ENCODE results near the gene CAMK1D. TPM values are rescaled to one million over a fixed set of nuclear protein-coding genes. Genes with fewer than 3 reads are reported as not detected.
"Not testable (repeated sequence)": the region's sequence is repeated elsewhere in the genome, so short reads cannot be mapped to it uniquely, and the experiment has no call there.

The CAMK1D gene
- total RNA-seq, 4 donors from 2014 or later, result 5.6 to 23.9 (median 7.4) TPM

DNA sequence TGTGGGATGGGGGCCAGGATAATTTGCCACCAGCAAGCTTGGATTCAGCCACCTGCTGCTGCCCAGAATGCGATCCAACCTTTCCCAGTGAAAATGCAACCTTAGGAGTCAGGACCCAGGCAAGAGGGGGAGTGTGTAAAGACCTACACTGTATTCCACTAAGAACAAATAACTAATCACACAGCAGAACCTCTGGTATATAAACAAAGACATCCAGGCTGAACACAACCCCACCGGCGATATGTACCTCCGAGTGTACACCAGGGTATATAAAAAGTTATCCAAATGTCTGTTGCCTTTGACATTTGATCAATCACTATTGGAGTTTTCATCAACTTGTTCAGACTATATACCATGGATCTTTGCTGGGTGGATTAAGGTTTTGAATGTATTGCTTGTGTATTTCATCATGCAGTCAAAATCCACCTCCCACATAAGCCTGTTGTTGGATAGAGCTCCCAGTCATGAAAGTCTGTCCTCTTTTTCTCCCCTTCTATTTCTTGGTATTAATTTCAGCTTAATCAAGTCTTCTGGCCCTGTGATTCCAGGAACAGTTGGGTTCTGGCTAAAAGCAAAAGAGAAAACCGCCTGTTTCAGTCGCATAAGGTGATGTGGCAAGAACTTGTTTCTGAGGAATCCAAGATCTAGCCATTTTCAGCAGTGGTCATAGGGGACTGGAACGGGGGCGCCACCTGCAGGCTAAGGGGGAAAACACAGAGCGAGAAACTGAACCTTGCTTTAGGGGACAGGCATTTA, 361.4 kb downstream of the CAMK1D start:
- no peaks in the 10 kb centered on the region for H3K36me3 ChIP-seq
- no peaks in the 10 kb centered on the region for H3K9me3 ChIP-seq
- no peak overlapping the region for H3K27ac ChIP-seq
- H3K4me1 ChIP-seq, result peaks cover 0 to 20% (median 2%) of the 10 kb centered on the region in 4 donors
- H3K4me3 ChIP-seq, result no peak overlapping the region
- no peak for TF ChIP-seq POLR2A (IDR thresholded peaks at IDR 0.05)
- TF ChIP-seq, protein P1, sequence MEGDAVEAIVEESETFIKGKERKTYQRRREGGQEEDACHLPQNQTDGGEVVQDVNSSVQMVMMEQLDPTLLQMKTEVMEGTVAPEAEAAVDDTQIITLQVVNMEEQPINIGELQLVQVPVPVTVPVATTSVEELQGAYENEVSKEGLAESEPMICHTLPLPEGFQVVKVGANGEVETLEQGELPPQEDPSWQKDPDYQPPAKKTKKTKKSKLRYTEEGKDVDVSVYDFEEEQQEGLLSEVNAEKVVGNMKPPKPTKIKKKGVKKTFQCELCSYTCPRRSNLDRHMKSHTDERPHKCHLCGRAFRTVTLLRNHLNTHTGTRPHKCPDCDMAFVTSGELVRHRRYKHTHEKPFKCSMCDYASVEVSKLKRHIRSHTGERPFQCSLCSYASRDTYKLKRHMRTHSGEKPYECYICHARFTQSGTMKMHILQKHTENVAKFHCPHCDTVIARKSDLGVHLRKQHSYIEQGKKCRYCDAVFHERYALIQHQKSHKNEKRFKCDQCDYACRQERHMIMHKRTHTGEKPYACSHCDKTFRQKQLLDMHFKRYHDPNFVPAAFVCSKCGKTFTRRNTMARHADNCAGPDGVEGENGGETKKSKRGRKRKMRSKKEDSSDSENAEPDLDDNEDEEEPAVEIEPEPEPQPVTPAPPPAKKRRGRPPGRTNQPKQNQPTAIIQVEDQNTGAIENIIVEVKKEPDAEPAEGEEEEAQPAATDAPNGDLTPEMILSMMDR (IDR thresholded peaks at IDR 0.05), result peak; percentile 85 to 92 (median 86)
- no peaks in the 10 kb centered on the region for H3K27me3 ChIP-seq
- DNase-seq, result peak; percentile 70 to 89 (median 81)

DNA sequence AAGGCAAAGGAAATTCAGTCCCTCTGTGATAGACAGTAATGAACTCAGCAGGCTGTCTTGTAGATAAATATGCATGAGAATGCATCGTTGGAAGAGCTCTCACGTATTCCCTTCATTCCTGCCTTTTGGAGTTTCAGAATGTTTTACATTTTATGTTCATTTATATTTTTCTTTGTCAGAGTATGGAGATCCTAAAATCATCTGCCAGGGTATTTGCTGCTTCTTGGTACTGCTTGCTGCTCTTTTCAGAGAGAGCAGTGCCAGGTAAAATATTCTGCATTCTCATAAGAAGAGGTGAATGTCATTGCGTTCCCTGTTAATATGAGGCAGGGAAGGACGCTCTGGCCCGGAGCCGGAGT, 362.0 kb downstream of the CAMK1D start:
- H3K4me1 ChIP-seq, result peaks cover 0 to 20% (median 2%) of the 10 kb centered on the region in 4 donors
- H3K4me3 ChIP-seq, result no peak overlapping the region
- no peaks in the 10 kb centered on the region for H3K9me3 ChIP-seq
- no peak overlapping the region for H3K27ac ChIP-seq
- no peak for DNase-seq
- no peaks in the 10 kb centered on the region for H3K36me3 ChIP-seq
- H3K27me3 ChIP-seq, result no peaks in the 10 kb centered on the region
- no peak for TF ChIP-seq POLR2A (IDR thresholded peaks at IDR 0.05)
- TF ChIP-seq, protein P1 (IDR thresholded peaks at IDR 0.05), result no peak

GRCh38 chr10:12712293-12712983, 363.1 kb downstream of the CAMK1D start:
- Histone ChIP-seq H3K36me3 (no peaks in the 10 kb centered on the region), H3K4me3 (no peak overlapping the region), H3K27ac (no peak overlapping the region), H3K27me3 (no peaks in the 10 kb centered on the region), H3K4me1 (peaks cover 0 to 20% (median 2%) of the 10 kb centered on the region in 4 donors), H3K9me3 (no peaks in the 10 kb centered on the region)
- no peak for TF ChIP-seq POLR2A (IDR thresholded peaks at IDR 0.05)
- TF ChIP-seq, protein P1 (IDR thresholded peaks at IDR 0.05), result no peak
- no peak for DNase-seq

DNA sequence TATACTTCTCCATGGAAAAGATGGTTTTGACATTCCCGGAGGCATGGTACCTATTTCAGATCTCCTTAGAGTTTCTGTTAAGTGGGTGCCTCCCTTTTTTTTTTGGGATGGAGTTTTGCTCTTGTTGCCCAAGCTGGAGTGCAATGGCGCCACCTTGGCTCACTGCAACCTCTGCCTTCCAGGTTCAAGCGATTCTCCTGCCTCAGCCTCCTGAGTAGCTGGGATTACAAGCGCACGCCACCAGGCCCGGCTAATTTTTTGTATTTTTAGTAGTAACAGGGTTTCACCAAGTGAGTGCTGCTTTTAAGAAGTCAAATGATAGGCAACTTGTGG, 363.6 kb downstream of the CAMK1D start:
- H3K4me3 ChIP-seq, H3K36me3 ChIP-seq, DNase-seq, H3K27ac ChIP-seq, H3K9me3 ChIP-seq, H3K27me3 ChIP-seq: not testable (repeated sequence)
- peaks cover 0 to 15% (median 2%) of the 10 kb centered on the region in 4 donors for H3K4me1 ChIP-seq

DNA sequence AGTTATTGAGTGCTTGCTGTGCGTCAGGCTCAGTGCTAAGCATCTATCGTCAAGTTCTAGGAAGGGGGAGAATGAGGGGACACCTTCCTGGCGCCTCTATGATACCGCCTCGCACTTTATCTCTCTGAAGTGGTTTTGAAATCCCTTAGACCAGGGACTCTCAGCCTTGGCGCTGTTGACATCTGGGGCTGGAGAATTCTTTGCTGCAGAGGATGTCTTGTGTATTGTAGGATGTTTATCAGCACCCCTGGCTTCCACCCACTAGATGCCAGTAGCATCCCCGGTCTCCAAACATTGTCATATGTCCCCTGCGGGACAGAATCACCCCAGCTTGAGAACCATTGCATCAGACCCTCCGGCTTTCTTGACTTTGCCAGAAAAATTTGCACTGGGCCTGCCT, 366.7 kb downstream of the CAMK1D start:
- no peaks in the 10 kb centered on the region for H3K9me3 ChIP-seq
- H3K4me1 ChIP-seq, result peaks cover 0 to 15% (median 3%) of the 10 kb centered on the region in 4 donors
- no peak for DNase-seq
- no peak overlapping the region for H3K27ac ChIP-seq
- H3K36me3 ChIP-seq, result no peaks in the 10 kb centered on the region
- no peak overlapping the region for H3K4me3 ChIP-seq
- TF ChIP-seq POLR2A (IDR thresholded peaks at IDR 0.05), result no peak
- TF ChIP-seq, protein P1 (IDR thresholded peaks at IDR 0.05), result no peak
- H3K27me3 ChIP-seq, result no peaks in the 10 kb centered on the region

GRCh38 chr10:12717981-12718707, 368.8 kb downstream of the CAMK1D start:
- no peak for TF ChIP-seq POLR2A (IDR thresholded peaks at IDR 0.05)
- TF ChIP-seq, protein P1 (IDR thresholded peaks at IDR 0.05), result peak in 2 of 6 experiments; percentile 21 to 32
- no peak overlapping the region for H3K4me3 ChIP-seq
- no peak for DNase-seq
- no peaks in the 10 kb centered on the region for H3K9me3 ChIP-seq
- H3K27me3 ChIP-seq, result no peaks in the 10 kb centered on the region
- H3K27ac ChIP-seq, result no peak overlapping the region
- no peaks in the 10 kb centered on the region for H3K36me3 ChIP-seq
- peaks cover 0 to 15% (median 2%) of the 10 kb centered on the region in 4 donors for H3K4me1 ChIP-seq
